HepG2 (cell line): ENCODE measurements around the gene ZNF683. TPM values are rescaled to one million over a fixed set of nuclear protein-coding genes. Genes with fewer than 3 reads are reported as not detected.

Source experiments
- CCDC6 ChIP-seq: sonication (generic); formaldehyde crosslinking; IDR thresholded peaks from 2 replicates; pipeline ENCODE4 v1.8.1; 2022; ENCODE audit warnings: mild to moderate bottlenecking, missing genetic modification reagents, moderate library complexity
- ELF3 ChIP-seq: IDR thresholded peaks from 2 replicates; pipeline ENCODE4 v1.6.1; 2016; ENCODE audit warnings: missing genetic modification reagents, missing compliant biosample characterization
- ESRRA ChIP-seq: sonication (generic); formaldehyde crosslinking; IDR thresholded peaks from 2 replicates; pipeline ENCODE4 v1.5.1; 2020; ENCODE audit warnings: mild to moderate bottlenecking, low read depth, missing genetic modification reagents
- ETV5 ChIP-seq: IDR thresholded peaks from 2 replicates; pipeline ENCODE4 v1.6.1; 2018; ENCODE audit warnings: missing biosample characterization, missing genetic modification reagents, inconsistent platforms, borderline replicate concordance
- FOXK1 ChIP-seq: sonication (generic); formaldehyde crosslinking; IDR thresholded peaks from 2 replicates; pipeline ENCODE4 v1.4.0; 2020; ENCODE audit warnings: low read depth, missing genetic modification reagents, borderline replicate concordance
- KDM5B ChIP-seq: sonication (generic); formaldehyde crosslinking; IDR thresholded peaks from 2 replicates; pipeline ENCODE4 v1.4.0; 2020; ENCODE audit warnings: missing genetic modification reagents, mild to moderate bottlenecking, borderline replicate concordance
- MAF1 ChIP-seq: sonication (generic); formaldehyde crosslinking; IDR thresholded peaks from 2 replicates; pipeline ENCODE4 v1.5.0; 2020; ENCODE audit warnings: missing genetic modification reagents, borderline replicate concordance
- MED1 ChIP-seq: sonication (generic); formaldehyde crosslinking; IDR thresholded peaks from 2 replicates; pipeline ENCODE4 v1.4.0; 2020; ENCODE audit warnings: missing genetic modification reagents
- NFKBIZ ChIP-seq: IDR thresholded peaks from 2 replicates; pipeline ENCODE4 v1.6.1; 2018; ENCODE audit warnings: missing genetic modification reagents, missing compliant biosample characterization
- POGZ ChIP-seq: sonication (generic); formaldehyde crosslinking; IDR thresholded peaks from 2 replicates; pipeline ENCODE4 v1.4.0; 2020; ENCODE audit warnings: mild to moderate bottlenecking, missing genetic modification reagents
- RNF2 ChIP-seq: fragments of 450-650 bp; conservative IDR thresholded peaks from 2 replicates; pipeline ENCODE4 v1.6.1; 2016; ENCODE audit warnings: low read depth
- SCMH1 ChIP-seq: sonication (generic); formaldehyde crosslinking; IDR thresholded peaks from 2 replicates; pipeline ENCODE4 v1.9.0; 2021; ENCODE audit warnings: missing genetic modification reagents, mild to moderate bottlenecking, borderline replicate concordance
- ZBTB38 ChIP-seq: sonication (generic); formaldehyde crosslinking; IDR thresholded peaks from 2 replicates; pipeline ENCODE4 v1.5.1; 2020; ENCODE audit warnings: mild to moderate bottlenecking, missing genetic modification reagents
- ZNF326 ChIP-seq: sonication (generic); formaldehyde crosslinking; IDR thresholded peaks from 2 replicates; pipeline ENCODE4 v1.4.0; 2020; ENCODE audit warnings: missing genetic modification reagents, borderline replicate concordance
- ZNF460 ChIP-seq: sonication (generic); formaldehyde crosslinking; IDR thresholded peaks from 2 replicates; pipeline ENCODE4 v1.5.1; 2020; ENCODE audit warnings: missing genetic modification reagents, mild to moderate bottlenecking, borderline replicate concordance
- polyA plus RNA-seq, 8 experiments: library from polyadenylated mRNA; depleted of rRNA in 3 of 8; stranded (reverse) in 7 of 8; unstranded in 1 of 8; fragments of >200 nt; fragmentation: Illumina TruSeq in 4 of 8; extraction: Trizol in 4 of 8; gene quantifications; 2 replicates each; pipeline versions ENCODE4 v1.2.1 to v1.2.3, GENCODE V29; 2011 to 2016; ENCODE audit warnings: low read depth in 4 of 8, missing spikeins in 1 of 8, mixed read lengths in 1 of 8; ENCODE audit not compliant: insufficient read depth in 1 of 8
- total RNA-seq, 5 experiments: library from RNA; depleted of rRNA; stranded (reverse); fragments of >200 nt; fragmentation: Illumina TruSeq; extraction: Trizol; gene quantifications; 2 replicates each; pipeline ENCODE4 v1.2.3, GENCODE V29; 2016; ENCODE audit warnings: low read depth in 1 of 5
- TF ChIP-seq, protein P1 (sequence below): sonication (generic); formaldehyde crosslinking; IDR thresholded peaks from 2 replicates; pipeline ENCODE4 v1.4.0; 2020; ENCODE audit warnings: missing genetic modification reagents, borderline replicate concordance
- TF ChIP-seq, protein P2 (sequence below): sonication (generic); formaldehyde crosslinking; IDR thresholded peaks from 2 replicates; pipeline ENCODE4 v1.5.1; 2020; ENCODE audit warnings: missing genetic modification reagents, mild to moderate bottlenecking, borderline replicate concordance
- TF ChIP-seq, protein P3 (sequence below): IDR thresholded peaks from 2 replicates; pipeline ENCODE4 v1.6.1; 2012; ENCODE audit warnings: inconsistent platforms
- TF ChIP-seq, protein P4 (sequence below): sonication (generic); formaldehyde crosslinking; IDR thresholded peaks from 2 replicates; pipeline ENCODE4 v1.5.1; 2020; ENCODE audit warnings: missing genetic modification reagents, mild to moderate bottlenecking, borderline replicate concordance
- TF ChIP-seq, protein P5 (sequence below): IDR thresholded peaks from 2 replicates; pipeline ENCODE4 v1.6.1; 2018; ENCODE audit warnings: missing genetic modification reagents, mild to moderate bottlenecking, missing compliant biosample characterization

Gene ZNF683
- total and polyA plus RNA-seq, 2 of the 13 experiments (the other 11 are each of a cell fraction or from before 2014, with no cell fraction given) = not detected

DNA sequence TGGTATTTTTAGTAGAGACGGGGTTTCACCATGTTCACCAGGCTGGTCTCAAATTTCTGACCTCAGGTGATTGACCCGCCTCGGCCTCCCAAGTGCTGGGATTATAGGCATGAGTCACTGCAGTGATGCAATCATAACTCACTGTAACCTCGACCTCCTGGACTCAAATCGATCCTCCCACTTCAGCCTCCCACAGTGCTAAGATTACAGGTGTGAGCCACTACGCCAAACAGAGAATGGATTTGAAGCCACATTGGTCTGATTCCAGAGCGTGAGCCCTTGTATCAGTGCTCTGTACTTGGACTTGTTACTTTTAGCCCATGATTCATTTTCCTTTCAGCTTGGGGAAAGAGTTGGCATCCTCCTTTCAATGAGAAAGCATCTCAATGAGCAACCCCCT is 14.9 kb upstream of the ZNF683 start (continued):
- TF ChIP-seq ETV5 (peak; percentile 28; the same call in 1 of the 2 replicates), ELF3 (CRISPR knock-in tag) (peak; percentile 56), FOXK1 (CRISPR knock-in tag) (peak; percentile 82; the same call in 1 of the 2 replicates), ZNF326 (CRISPR knock-in tag) (no peak), MAF1 (CRISPR knock-in tag) (no peak), SCMH1 (CRISPR knock-in tag) (no peak), ZNF460 (CRISPR knock-in tag) (peak; percentile 98), MED1 (peak; percentile 84), RNF2 (peak; percentile 87), POGZ (CRISPR knock-in tag) (peak; percentile 97), KDM5B (CRISPR knock-in tag) (peak; percentile 55; the same call in 1 of the 2 replicates), NFKBIZ (CRISPR knock-in tag) (0 out of 2 replicates have a peak, but pooled peaks have one; percentile 39), CCDC6 (CRISPR knock-in tag) (peak; percentile 79; the same call in 1 of the 2 replicates), ESRRA (CRISPR knock-in tag) (peak; percentile 84; the same call in 1 of the 2 replicates), ZBTB38 (CRISPR knock-in tag) (0 out of 2 replicates have a peak, but pooled peaks have one; percentile 25)
- TF ChIP-seq, protein P1, sequence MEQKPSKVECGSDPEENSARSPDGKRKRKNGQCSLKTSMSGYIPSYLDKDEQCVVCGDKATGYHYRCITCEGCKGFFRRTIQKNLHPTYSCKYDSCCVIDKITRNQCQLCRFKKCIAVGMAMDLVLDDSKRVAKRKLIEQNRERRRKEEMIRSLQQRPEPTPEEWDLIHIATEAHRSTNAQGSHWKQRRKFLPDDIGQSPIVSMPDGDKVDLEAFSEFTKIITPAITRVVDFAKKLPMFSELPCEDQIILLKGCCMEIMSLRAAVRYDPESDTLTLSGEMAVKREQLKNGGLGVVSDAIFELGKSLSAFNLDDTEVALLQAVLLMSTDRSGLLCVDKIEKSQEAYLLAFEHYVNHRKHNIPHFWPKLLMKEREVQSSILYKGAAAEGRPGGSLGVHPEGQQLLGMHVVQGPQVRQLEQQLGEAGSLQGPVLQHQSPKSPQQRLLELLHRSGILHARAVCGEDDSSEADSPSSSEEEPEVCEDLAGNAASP (CRISPR knock-in tag) = peak; percentile 83
- TF ChIP-seq, protein P2, sequence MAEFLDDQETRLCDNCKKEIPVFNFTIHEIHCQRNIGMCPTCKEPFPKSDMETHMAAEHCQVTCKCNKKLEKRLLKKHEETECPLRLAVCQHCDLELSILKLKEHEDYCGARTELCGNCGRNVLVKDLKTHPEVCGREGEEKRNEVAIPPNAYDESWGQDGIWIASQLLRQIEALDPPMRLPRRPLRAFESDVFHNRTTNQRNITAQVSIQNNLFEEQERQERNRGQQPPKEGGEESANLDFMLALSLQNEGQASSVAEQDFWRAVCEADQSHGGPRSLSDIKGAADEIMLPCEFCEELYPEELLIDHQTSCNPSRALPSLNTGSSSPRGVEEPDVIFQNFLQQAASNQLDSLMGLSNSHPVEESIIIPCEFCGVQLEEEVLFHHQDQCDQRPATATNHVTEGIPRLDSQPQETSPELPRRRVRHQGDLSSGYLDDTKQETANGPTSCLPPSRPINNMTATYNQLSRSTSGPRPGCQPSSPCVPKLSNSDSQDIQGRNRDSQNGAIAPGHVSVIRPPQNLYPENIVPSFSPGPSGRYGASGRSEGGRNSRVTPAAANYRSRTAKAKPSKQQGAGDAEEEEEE (CRISPR knock-in tag) = no peak
- TF ChIP-seq, protein P3, sequence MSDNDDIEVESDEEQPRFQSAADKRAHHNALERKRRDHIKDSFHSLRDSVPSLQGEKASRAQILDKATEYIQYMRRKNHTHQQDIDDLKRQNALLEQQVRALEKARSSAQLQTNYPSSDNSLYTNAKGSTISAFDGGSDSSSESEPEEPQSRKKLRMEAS = peak; percentile 91
- TF ChIP-seq, protein P4, sequence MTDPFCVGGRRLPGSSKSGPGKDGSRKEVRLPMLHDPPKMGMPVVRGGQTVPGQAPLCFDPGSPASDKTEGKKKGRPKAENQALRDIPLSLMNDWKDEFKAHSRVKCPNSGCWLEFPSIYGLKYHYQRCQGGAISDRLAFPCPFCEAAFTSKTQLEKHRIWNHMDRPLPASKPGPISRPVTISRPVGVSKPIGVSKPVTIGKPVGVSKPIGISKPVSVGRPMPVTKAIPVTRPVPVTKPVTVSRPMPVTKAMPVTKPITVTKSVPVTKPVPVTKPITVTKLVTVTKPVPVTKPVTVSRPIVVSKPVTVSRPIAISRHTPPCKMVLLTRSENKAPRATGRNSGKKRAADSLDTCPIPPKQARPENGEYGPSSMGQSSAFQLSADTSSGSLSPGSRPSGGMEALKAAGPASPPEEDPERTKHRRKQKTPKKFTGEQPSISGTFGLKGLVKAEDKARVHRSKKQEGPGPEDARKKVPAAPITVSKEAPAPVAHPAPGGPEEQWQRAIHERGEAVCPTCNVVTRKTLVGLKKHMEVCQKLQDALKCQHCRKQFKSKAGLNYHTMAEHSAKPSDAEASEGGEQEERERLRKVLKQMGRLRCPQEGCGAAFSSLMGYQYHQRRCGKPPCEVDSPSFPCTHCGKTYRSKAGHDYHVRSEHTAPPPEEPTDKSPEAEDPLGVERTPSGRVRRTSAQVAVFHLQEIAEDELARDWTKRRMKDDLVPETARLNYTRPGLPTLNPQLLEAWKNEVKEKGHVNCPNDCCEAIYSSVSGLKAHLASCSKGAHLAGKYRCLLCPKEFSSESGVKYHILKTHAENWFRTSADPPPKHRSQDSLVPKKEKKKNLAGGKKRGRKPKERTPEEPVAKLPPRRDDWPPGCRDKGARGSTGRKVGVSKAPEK (CRISPR knock-in tag) = no peak
- TF ChIP-seq, protein P5, sequence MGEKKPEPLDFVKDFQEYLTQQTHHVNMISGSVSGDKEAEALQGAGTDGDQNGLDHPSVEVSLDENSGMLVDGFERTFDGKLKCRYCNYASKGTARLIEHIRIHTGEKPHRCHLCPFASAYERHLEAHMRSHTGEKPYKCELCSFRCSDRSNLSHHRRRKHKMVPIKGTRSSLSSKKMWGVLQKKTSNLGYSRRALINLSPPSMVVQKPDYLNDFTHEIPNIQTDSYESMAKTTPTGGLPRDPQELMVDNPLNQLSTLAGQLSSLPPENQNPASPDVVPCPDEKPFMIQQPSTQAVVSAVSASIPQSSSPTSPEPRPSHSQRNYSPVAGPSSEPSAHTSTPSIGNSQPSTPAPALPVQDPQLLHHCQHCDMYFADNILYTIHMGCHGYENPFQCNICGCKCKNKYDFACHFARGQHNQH (CRISPR knock-in tag) = peak; percentile 73; the same call in 1 of the 2 replicates
